ENCODE data around the gene SLC22A16. TPM values are rescaled to one million over a fixed set of nuclear protein-coding genes. Genes with fewer than 3 reads are reported as not detected.
"Not testable (repeated sequence)": the region's sequence is repeated elsewhere in the genome, so short reads cannot be mapped to it uniquely, and the experiment has no call there.

Gene SLC22A16
- total RNA-seq, 4 donors from 2014 or later = 0.82 to 4.2 (median 0.84) TPM; not detected in 1

DNA sequence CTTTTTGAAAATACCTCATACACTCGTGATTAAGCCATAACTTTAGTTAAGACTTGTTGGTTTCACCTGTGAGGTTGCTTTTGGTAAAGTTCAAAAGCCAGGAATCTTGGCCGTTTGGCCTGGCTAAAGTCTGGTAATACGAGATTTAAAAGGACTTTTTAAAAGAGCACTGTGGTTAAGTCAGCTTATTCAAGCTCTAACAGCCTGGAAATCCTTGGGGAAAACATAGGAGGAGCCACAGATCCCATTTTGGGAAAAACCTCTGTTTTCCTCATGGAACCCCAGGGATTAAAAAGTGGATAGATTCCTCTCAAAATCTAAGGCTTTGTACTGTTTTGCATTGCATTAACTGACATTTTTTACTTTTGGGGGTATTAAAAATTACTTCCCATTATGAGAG is 13.7 kb upstream of the SLC22A16 start:
- no peak for ATAC-seq (ENCODE audit: low FRiP score)
- TF ChIP-seq CTCF (IDR thresholded peaks at IDR 0.05) = no peak
- no peak for DNase-seq (ENCODE audit: low spot score)

DNA sequence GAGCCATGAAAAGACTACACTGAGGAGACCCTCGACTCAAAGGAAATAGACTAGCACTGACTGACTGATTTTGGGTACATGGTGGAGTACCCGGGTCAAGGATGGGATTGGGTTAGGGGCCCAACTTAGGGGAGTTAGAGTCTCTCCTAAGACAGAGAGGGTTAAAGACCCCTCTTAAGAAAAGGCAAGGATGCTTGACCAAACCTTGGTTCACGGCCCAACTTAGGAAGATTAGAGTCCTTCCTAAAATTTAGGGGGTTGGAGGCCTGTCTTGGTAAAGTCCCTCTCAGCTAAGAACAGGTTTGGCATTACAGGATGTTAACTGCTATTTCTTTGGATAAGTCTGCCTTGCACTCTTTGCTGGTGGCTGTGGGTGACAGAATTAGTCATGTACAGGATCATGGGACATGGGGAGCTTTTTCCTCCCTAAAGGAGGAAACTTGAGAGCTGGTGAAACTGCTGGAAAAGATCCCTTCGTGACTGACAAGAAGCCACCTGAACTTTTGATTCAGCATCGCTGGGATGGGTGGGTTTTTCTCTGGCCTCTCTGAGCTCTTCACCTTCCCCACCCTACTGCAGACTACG is 12.3 kb upstream of the SLC22A16 start:
- no peak for TF ChIP-seq CTCF (IDR thresholded peaks at IDR 0.05)
- no peak for DNase-seq (ENCODE audit: low spot score)
- no peak for ATAC-seq (ENCODE audit: low FRiP score)

DNA sequence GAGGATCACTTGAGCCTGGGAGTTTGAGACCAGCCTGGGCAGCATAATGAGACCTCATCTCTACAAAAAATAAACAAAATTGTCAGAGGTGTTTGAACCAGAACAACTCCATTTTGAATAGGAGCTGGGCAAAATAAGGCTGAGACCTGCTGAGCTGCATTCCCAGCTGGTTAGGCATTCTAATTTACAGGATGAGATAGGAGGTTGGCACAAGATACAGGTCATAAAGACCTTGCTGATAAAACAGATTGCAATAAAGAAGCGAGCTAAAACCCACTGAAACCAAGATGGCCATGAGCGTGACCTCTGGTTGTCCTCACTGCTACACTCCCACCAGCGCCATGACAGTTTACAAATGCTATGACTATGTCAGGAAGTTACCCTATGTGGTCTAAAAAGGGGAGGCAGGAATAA is 11.6 kb upstream of the SLC22A16 start:
- not testable (repeated sequence) for DNase-seq (ENCODE audit: low spot score); ATAC-seq (ENCODE audit: low FRiP score)

- TF ChIP-seq CTCF (IDR thresholded peaks at IDR 0.05) = no peak
- ATAC-seq (ENCODE audit: low FRiP score) (no peak), DNase-seq (ENCODE audit: low spot score) (no peak)
Observed at GRCh38 chr6:110486756-110487155, 10.3 kb upstream of the SLC22A16 start.

DNA sequence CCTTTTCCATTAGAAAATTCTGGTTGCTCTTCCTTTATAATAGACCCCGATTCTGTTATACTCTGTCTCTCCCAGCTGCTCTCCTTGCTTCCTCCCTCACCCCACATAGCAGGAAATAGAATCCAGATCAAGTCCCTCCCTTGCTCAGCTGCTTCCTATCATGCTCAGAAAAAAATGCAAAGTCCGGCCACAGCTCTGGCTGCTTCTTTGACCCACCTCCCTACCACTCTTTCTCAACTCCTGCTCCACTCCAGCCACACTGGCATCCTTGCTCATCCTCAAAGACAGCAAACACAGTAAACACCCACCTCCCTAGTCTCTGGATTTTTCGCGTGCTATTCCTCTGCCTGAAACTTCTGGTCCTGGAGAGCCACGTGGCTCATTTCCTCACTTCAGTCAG is 9.1 kb upstream of the SLC22A16 start:
- ATAC-seq (ENCODE audit: low FRiP score) (no peak), DNase-seq (ENCODE audit: low spot score) (no peak)
- TF ChIP-seq CTCF (IDR thresholded peaks at IDR 0.05) = no peak

GRCh38 chr6:110484321-110484720 is 7.9 kb upstream of the SLC22A16 start:
- ATAC-seq (ENCODE audit: low FRiP score) (no peak), DNase-seq (ENCODE audit: low spot score) (no peak)
- TF ChIP-seq CTCF (IDR thresholded peaks at IDR 0.05) = no peak

- no peak for DNase-seq (ENCODE audit: low spot score)
- ATAC-seq (ENCODE audit: low FRiP score) = no peak
Observed at GRCh38 chr6:110482774-110483400, 6.5 kb upstream of the SLC22A16 start.

More at GRCh38 chr6:110482774-110483400, 6.5 kb upstream of the SLC22A16 start:
- TF ChIP-seq CTCF (IDR thresholded peaks at IDR 0.05) = no peak

Data from omental fat pad (tissue), 4 donors.